SK-N-SH treated with all-trans-retinoic acid at 6 μM for 48 hours (cell line): ENCODE data around the gene NFU1.

Source experiments
- CSDC2 ChIP-seq: fragments of 250-450 bp; sonication (Bioruptor Pico); IDR thresholded peaks from 2 replicates; pipeline ENCODE4 v1.5.0; 2020; ENCODE audit warnings: mild to moderate bottlenecking, moderate library complexity
- GLIS3 ChIP-seq: fragments of 250-450 bp; sonication (Bioruptor Pico); IDR thresholded peaks from 2 replicates; pipeline ENCODE4 v1.5.0; 2020; ENCODE audit warnings: mild to moderate bottlenecking, moderate library complexity
- ISL1 ChIP-seq: fragments of 250-450 bp; sonication (Bioruptor Pico); IDR thresholded peaks from 2 replicates; pipeline ENCODE4 v2.1.2; 2022; ENCODE audit warnings: mild to moderate bottlenecking, moderate library complexity
- ZFP30 ChIP-seq: fragments of 450-650 bp; formaldehyde crosslinking; IDR thresholded peaks from 2 replicates; pipeline ENCODE4 v1.5.0; 2022; ENCODE audit warnings: mild to moderate bottlenecking, moderate library complexity
- TF ChIP-seq, protein P1 (sequence below): fragments of 250-450 bp; sonication (Bioruptor Pico); IDR thresholded peaks from 2 replicates; pipeline ENCODE4 v1.8.0; 2020; ENCODE audit warnings: mild to moderate bottlenecking, moderate library complexity, borderline replicate concordance
- TF ChIP-seq, protein P2 (sequence below): fragments of 250-450 bp; sonication (Bioruptor Pico); IDR thresholded peaks from 2 replicates; pipeline ENCODE4 v1.5.1; 2020; ENCODE audit warnings: low read depth, mild to moderate bottlenecking, moderate library complexity

- TF ChIP-seq, protein P1, sequence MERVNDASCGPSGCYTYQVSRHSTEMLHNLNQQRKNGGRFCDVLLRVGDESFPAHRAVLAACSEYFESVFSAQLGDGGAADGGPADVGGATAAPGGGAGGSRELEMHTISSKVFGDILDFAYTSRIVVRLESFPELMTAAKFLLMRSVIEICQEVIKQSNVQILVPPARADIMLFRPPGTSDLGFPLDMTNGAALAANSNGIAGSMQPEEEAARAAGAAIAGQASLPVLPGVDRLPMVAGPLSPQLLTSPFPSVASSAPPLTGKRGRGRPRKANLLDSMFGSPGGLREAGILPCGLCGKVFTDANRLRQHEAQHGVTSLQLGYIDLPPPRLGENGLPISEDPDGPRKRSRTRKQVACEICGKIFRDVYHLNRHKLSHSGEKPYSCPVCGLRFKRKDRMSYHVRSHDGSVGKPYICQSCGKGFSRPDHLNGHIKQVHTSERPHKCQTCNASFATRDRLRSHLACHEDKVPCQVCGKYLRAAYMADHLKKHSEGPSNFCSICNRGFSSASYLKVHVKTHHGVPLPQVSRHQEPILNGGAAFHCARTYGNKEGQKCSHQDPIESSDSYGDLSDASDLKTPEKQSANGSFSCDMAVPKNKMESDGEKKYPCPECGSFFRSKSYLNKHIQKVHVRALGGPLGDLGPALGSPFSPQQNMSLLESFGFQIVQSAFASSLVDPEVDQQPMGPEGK (CRISPR knock-in tag): no peak
- TF ChIP-seq ZFP30 (CRISPR knock-in tag) (no peak), CSDC2 (CRISPR knock-in tag) (no peak), ISL1 (CRISPR knock-in tag) (no peak), GLIS3 (CRISPR knock-in tag) (no peak)
- TF ChIP-seq, protein P2, sequence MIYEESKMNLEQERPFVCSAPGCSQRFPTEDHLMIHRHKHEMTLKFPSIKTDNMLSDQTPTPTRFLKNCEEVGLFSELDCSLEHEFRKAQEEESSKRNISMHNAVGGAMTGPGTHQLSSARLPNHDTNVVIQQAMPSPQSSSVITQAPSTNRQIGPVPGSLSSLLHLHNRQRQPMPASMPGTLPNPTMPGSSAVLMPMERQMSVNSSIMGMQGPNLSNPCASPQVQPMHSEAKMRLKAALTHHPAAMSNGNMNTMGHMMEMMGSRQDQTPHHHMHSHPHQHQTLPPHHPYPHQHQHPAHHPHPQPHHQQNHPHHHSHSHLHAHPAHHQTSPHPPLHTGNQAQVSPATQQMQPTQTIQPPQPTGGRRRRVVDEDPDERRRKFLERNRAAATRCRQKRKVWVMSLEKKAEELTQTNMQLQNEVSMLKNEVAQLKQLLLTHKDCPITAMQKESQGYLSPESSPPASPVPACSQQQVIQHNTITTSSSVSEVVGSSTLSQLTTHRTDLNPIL (CRISPR knock-in tag): no peak
Observed at GRCh38 chr2:69353360-69353759, 83.9 kb downstream of the NFU1 start.
